WI38 (cell line): ENCODE data around the gene PPP3CA.

Source experiments
- H3K4me3 ChIP-seq: 2 replicates; pipeline ENCODE4 v1.5.1; 2011; ENCODE audit warnings: low read depth, mild to moderate bottlenecking, control low read depth, low read length
- CTCF ChIP-seq: IDR thresholded peaks from 2 replicates; pipeline ENCODE4 v1.5.1; 2012; ENCODE audit warnings: low read depth, mild to moderate bottlenecking, control low read depth, low read length

The PPP3CA gene

GRCh38 chr4:101157415-101158133, 189.8 kb downstream of the PPP3CA start:
- H3K4me3 ChIP-seq, result no peak overlapping the region
- no peak for TF ChIP-seq CTCF

- TF ChIP-seq CTCF, result no peak
- H3K4me3 ChIP-seq, result no peak overlapping the region
Measured at GRCh38 chr4:101156619-101157310, 190.6 kb downstream of the PPP3CA start.

GRCh38 chr4:101155945-101156344, 191.4 kb downstream of the PPP3CA start:
- no peak overlapping the region for H3K4me3 ChIP-seq
- no peak for TF ChIP-seq CTCF

GRCh38 chr4:101155368-101155767, 192.0 kb downstream of the PPP3CA start:
- H3K4me3 ChIP-seq, result no peak overlapping the region
- TF ChIP-seq CTCF, result no peak

GRCh38 chr4:101153653-101154052, 193.7 kb downstream of the PPP3CA start:
- no peak overlapping the region for H3K4me3 ChIP-seq
- TF ChIP-seq CTCF, result no peak

- no peak for TF ChIP-seq CTCF
- H3K4me3 ChIP-seq, result no peak overlapping the region
Measured at GRCh38 chr4:101152521-101152920, 194.8 kb downstream of the PPP3CA start.

GRCh38 chr4:101148551-101148950, 198.8 kb downstream of the PPP3CA start:
- H3K4me3 ChIP-seq, result no peak overlapping the region
- no peak for TF ChIP-seq CTCF
